ENCODE results near the gene EEF1AKMT4.

EEF1AKMT4 gene

DNA sequence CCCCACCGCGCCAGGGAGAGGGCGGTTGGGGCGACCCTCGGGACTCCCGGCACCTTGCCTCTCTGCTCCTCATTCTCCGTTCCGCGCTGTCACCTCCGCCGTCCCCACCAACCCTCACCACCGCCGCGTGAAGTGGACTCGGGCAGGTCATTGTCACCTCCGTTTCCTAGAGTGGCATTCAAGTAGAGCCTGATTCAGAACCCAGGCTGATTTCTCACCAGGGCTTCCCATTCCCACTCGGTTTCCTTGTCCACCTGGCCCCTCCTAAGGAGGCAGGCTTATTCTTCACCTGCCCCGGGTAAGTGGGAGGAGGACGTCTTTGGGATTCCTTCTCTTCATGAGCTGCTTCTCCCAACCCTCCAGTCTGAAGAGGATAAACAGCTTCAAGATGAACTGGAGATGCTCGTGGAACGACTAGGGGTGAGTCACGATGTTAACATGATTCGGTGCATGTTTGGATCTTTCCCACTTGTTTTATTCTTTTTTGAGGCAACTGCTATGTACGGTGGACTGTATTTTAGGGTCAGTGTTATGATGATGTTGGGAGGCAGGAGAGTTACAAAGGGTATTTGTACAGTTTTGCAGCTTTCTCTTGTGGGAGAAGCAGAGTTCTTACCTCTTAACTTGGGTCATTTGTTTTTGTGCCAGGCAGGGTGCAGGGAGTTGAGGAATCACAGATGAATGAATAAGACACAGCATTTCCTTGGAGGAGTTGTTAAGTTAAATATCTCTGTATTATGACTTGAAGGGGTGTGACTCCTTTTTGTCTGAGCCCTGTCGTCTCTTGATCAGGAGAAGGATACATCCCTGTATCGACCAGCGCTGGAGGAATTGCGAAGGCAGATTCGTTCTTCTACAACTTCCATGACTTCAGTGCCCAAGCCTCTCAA lies 50.3 kb downstream of the EEF1AKMT4 start:
- DNase-seq (ENCODE audit: low spot score) = no peak

DNA sequence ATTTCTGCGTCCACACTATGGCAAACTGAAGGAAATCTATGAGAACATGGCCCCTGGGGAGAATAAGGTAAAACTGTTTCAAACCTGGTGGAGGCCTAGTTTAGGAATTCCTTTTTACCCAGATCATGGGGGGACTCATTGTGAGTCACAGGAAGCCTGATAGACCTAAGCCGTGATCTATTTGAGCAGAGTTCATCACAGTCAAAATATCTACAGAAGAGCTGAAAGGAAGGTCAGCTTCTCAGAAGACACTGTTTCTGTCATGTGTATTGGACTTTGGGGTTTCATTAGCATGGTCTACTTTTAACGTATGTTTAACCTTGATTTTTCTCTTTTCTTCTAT lies 50.9 kb downstream of the EEF1AKMT4 start:
- no peak for DNase-seq (ENCODE audit: low spot score)

DNA sequence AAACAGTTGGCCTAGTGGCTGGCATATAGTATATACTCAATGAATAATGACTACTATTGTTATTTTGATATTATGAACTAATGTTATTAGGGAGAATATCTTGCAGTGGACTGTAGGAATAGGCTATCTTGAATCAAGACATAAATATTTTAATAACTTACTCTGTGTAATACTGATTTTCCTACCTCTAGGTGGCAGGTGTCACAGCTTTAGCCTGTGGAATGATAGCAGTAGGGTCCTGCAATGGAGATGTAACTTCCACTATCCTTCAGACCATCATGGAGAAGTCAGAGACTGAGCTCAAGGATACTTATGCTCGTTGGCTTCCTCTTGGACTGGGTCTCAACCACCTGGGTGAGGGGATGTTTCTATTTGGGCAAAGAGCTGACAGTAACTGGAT lies 56.1 kb downstream of the EEF1AKMT4 start:
- DNase-seq (ENCODE audit: low spot score) = no peak

DNA sequence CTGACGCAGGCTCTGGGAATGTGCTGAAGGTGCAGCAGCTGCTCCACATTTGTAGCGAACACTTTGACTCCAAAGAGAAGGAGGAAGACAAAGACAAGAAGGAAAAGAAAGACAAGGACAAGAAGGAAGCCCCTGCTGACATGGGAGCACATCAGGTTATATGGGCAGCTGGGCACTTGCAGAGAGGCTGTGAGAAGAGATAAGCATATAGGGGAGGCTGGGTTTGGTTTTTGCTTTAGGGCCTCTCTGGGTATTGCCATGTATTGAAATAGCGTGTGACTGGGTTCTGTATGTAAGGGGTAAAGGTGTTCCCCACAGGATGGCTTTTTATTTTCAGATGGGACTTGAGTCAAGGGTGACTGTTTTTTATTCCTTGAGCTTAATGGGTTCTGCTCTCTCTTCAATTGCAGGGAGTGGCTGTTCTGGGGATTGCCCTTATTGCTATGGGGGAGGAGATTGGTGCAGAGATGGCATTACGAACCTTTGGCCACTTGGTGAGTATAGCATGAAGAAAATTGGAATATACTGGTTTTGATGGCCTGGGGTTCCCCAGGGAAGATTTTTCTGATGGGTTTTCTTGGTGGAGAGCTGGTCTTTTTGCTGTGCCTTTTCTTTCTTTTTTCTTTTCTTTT lies 57.0 kb downstream of the EEF1AKMT4 start:
- no peak for DNase-seq (ENCODE audit: low spot score)

DNA sequence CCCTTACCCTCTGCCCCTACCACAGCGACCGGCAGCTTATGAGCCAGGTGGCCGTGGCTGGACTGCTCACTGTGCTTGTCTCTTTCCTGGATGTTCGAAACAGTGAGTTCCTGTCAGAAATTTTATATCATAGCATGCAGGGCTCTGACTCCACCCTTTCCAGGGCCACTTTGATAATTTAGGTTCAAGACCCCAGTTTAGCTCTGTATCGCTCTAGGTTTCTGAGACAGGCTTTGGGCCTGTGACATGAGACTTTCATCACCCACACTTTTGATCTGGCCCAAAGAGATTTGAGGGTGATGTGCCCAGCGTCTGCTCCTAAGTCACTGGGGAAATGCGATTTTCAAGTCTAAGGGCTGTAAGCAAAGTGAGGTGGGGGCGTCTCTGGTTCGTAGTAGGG lies 58.4 kb downstream of the EEF1AKMT4 start:
- DNase-seq (ENCODE audit: low spot score) = no peak
